Non-pigmented ciliary epithelial cell (primary cell): ENCODE measurements around the gene SNX24.
"Not testable (repeated sequence)": the region's sequence is repeated elsewhere in the genome, so short reads cannot be mapped to it uniquely, and the experiment has no call there.

ENCODE experiments used
- DNase-seq: peaks from one replicate; pipeline ENCODE4 v3.0.0-alpha.2; 2010; ENCODE audit warnings: low read depth

SNX24 gene

DNA sequence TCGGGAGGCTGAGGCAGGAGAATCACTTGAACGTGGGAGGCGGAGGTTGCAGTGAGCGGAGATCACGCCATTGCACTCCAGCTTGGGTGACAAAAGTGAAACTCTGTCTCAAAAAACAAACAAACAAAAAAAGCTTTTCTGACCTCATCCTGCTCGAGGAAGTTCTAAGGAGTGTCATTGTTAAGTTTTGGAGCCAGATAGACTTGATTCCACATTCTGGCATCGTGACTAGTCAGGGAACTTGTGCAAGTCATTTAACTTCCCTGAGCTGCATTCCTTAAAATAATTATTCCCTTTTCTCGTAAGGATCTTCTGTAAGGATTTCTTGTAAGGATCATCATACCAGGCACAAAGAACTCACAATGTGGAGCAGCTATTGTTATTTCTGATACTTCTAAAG lies 26.2 kb downstream of the SNX24 start:
- no peak for DNase-seq

DNA sequence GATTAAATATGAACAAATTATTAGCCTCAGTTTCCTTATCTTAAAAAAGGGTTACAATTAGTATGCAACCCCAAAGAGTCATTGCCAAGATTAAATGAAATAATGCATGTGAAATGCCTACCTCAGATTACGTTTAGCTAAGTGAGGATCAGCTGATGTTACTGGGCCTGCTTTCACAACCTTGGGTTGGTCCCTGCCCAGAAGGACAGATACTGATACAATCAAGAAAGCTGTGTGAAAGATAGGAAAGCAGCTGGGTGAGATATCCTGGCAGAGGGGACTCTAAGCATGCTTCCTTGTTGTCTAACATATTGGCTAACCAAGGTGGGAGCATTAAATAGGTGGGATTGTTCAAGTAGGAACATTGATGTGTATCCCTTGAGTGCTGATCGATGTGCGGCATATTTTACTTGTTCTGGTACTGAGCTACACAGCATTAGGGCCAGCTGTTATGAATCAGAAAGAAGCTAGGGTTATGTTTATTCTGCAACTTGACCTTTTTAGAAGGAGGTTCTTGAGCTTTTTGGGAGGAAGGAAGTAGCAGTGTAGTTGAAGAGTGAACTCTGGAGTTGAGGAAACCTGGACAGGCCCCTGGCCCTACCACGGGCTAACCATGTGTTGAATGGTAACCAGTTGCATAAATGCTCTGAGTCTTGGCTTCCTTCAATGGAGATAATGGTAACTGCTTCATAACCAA lies 28.9 kb downstream of the SNX24 start:
- DNase-seq = no peak

DNA sequence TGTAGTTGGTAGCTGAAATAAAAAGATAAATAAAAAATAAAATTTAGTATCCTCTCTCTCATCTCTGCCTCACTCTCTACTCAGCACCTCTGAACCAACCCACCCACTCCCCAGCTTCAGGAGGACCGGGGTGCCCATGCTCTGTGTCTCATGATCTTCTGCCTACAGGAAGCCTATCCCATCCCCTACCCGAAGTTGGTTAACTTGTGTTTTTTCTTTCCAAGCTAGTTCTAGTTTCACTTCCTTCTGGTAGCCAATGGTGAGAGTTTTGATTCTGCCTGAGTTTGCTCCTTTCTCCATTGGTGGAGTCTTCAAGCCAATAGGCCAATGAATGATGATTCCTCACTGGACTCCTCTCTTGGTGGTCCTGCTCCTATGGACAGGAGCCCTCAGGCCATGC lies 32.1 kb downstream of the SNX24 start:
- DNase-seq = no peak

DNA sequence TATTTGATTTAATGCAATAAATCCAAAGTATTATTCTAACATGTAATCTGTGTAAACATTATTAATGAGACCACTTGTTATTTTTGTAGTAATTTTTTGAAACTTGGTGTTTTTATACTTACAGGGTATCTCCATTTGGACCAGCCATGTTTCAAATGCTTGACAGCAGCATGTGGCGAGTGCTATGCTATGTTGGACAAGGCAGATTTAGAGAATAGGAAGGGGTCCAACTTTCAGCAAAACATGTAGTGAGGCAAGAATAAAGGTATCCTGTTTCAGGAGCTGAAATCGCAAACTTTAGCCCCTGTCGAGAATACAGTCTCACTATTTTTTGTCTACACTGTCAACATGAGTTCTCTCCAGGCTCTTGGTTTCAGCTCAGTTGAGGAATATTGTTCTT lies 33.7 kb downstream of the SNX24 start:
- DNase-seq = no peak

DNA sequence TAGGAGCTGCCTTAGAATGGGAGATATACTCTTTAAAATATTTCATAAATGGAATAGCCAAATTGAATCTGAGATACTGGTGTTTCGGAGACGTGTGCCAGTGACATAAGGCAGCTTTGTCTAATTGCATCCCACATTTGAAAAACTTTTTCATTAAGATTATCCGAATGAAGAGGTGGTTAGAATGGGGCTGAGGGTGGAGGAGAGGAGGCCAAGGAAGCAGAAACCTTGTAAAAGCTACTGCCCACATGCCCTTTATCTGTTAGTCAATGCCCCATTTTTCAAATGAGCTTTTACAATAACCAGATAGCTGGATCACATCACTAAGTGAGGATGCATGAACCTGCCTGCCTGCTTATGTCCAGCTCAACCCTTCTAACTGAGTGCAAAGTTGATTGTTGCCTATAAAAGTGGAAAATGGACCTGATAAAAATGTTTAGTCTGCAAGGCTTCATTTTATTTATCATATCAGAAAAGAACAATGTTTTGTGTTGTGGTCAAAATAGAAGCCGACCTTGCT lies 34.8 kb downstream of the SNX24 start:
- no peak for DNase-seq

DNA sequence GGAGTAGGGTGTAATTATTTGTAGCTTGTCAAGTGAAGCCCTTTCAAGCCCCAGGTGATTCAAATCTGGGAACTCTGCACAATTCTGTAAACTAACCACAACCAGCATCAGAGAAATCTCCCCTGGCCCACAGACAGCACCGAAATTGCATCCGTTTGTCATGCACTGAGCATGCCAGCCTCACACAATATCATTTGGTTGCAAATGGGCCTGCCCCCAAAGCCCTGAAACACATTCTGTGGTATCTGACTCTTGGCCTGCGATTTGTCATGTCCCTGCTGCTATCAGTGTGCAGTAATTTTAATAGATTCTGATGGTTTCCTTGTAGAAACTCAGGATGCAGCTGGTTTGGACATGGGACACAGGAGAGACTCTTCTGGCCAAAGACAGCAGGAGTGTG lies 35.3 kb downstream of the SNX24 start:
- no peak for DNase-seq

DNA sequence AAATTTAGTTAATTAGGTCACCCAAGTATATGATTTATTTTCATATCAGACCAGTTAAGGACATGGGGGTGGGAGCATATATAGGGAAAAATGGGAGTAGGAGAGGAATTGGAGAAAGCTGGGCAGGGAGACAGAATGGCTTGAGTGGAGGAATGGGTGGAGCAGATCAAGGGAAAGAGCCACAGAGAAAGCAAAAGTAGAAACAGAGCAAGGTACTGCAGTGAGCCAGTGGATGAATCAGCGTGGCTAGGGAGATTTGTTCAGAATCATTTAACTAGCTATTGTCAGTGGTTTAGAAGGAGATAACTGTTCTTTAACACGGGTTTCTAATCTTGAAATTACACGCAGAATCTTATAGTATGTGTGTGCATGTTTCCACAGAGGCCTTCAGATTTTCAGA lies 37.4 kb downstream of the SNX24 start:
- DNase-seq = no peak

DNA sequence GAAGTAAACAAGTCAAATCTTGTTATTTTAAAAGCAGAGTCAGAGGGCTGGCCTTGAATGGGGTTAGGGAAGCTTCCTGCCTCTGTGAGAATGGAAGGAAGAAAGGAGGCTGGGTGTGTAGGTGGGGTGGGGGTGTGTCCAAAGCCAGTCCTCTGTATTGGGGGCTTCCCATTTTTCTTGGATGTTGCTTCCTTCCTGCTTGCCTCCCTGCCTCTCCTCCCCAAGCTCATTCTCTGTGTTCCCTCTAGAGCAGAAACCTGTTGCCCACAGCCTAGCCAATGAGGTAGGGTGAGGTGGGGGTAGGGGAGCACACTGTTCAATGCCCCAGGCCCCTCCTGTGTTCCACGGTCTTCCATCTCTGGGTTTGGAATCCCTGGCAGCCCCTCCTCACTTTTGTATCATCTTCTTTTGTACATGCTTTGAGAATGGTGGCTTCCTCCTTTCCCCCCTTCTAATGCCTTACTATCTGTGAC lies 39.7 kb downstream of the SNX24 start:
- no peak for DNase-seq

DNA sequence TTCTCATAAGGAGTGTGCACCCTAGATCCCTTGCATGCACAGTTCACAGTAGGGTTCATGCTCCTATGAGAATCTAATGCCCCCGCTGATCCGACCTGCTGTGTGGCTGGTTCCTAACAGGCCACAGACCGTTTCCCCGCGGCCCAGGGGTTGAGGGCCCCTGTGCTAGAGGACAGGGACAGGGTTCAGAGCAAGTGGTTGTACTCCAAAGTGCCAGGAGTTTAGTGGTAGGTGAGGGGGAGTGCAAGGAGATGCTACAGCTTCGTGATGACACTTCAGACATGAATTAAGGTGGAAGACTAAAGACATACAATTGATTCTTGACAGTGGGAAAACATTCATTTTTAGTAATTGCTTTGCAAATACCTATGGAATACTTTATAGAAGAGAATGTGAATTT lies 40.5 kb downstream of the SNX24 start:
- no peak for DNase-seq

DNA sequence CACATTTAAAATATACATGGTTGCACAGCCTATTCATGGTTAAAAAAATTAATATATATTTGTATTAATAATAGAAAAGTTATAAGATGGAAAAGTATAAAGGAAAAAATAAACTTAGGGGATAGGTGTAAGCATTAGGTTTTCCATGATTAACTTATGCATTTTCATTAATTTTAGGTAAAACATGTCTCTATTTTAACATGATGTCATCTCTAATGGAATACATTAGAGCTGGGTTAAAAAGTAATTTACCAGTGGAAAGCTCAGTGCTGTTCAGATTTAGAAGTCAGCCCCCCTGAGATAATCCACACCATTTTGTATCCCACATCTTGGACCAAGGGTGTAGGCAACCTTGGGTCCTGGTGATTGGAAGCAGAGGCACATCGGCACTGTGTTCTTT lies 49.7 kb downstream of the SNX24 start:
- no peak for DNase-seq

DNA sequence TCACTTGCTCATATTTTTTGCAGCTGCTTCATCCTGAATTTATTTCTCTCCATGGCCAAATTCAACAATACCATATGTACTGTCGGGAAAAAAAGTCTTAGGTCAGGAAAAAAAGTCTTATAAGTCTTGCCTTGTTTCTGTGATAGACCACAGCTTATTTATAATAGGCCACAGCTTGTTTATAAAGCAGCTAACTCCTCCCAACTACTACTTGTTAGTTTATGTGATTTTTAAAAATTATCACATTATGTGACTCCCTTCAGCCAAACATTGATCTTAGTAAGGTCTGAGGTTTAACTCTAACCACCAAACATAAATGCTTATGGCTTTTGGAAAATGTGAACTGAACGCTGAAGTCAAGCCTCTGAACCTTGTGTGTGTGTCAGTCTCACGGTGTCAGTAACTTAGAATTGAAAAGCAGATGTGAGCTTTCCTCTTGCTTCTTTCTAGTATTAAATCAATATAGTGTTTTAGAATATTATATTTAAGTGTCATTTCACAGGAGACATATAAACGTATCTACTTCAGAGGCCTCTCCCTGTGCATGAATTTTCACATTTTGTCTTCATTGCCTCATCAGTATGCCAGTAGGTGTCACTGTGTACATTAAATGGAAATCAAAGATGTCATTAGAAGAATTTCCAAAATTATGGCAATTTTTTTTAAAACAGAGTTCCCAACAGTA lies 51.3 kb downstream of the SNX24 start:
- no peak for DNase-seq

DNA sequence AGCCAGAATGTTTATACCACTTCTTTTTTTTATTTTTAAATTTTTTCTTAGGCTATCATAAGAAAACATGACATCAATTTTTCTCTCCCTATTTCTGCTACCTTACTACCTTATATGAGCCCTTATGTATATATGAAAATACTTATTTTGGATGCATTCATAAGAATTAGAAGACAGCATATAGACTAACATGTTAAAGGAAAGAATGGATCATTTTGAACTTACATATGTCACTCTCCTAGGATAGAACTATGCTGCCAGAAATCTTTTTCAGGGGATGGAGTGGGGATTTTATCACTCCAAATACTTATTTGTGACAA lies 51.8 kb downstream of the SNX24 start:
- no peak for DNase-seq

DNA sequence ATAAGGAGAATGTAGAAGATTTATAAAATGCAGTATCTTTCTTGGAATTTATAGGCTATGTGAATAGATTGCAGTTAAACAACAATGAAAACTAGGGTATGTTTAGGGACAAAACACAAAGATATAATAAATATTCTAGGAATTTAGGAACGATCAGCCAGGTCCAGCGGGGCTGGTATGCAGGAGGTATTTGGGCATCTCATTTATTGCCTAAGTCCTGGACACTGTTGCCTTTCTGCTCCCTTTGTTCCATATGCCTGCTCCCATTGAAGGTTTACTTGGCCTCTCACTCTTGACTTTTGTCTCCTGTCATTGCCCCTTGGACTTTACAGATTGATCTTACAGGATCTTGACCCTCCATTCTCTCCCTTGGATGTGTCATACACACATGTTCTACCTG lies 55.9 kb downstream of the SNX24 start:
- DNase-seq = no peak

DNA sequence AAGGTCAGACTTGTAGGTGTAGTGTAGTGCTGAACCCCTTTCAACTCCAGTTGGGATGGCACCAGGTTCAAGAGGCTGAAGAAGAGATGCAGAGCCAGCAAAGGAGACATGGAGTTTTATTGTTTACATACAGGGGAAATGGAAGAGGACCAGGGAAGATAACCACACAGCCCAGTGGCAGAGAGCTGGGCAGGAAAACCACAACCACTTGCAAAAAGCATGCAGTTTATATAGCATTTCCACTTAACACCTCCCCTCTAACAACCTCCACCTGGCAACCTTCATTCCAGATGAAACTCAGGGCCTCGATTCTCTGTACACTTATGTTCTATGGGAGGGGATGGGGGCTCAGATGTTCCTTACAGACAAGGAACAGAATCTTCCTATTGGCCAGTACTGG lies 56.9 kb downstream of the SNX24 start:
- no peak for DNase-seq

DNA sequence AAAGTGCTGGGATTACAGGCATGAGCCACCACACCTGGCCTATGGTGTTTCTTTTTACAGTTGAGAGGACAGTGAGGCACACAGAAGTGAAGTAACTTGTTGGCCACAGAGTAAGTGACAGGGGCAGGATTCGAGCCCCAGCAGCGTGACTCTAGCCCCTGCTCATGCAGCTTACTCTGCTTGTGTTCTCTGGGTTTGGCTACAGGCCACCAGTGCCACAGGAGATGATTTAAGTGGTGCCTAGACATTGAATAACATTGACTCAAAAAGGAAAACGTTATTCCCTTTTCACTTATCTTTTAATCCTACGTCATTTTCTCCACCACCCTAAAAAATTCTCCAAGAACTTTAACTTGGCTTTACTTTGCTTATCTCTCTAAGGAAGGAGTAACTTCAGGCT lies 61.4 kb downstream of the SNX24 start:
- DNase-seq = no peak

DNA sequence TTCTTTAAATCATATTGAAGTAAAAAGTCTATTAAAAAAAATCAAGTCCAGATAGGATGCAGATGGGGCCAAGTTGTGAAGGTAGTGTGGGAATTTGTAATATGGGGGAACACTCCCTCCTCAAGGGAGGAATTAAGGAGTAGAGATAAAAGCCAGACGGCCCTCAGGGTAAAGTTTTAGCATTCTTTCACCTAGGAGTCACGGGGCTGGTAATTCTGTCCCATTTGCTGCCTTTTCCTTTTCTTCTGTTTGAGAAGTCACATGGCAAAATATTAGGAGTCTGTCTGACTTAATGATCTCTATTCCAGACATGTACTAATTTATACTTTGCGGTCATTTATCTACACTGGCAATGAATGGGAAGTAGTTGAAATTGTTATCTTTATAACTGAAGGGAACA lies 61.9 kb downstream of the SNX24 start:
- DNase-seq = no peak

DNA sequence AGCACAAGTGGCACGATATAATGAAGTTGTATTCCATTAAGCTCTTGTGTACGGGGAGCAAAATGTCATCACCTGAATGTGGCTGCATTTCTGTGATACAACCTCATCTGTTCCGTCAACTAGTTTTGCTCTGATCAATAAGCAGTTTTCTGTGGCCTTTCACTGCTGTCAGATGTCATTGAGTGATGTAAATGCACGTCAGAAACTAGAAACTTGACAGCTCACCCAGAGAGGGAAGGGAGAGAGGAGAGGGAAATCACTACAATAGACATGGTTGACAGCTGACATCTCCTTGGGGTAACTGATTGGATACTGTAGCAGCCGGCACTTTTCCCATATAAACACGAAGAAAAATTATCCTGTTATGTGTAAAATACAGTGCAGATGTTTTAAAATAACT lies 62.7 kb downstream of the SNX24 start:
- no peak for DNase-seq

DNA sequence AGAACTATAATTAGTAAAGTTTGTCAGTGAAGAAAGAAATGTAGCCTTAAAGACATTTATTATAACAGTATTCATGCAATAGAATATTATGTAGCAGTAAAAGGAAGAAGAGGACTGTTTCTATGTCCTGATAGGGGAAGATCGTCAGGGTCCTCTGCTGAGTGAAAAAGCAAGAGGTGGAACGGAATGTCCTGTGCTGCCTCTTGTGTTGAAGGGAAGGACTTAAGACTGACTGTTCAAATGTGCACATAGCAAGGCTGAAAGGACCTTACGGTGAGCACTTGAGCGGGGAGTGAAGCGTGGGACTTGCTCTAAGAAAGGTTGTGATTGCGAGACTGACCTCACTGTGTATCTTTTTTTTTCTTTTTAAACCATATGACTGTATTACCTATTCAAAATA lies 63.2 kb downstream of the SNX24 start:
- no peak for DNase-seq

DNA sequence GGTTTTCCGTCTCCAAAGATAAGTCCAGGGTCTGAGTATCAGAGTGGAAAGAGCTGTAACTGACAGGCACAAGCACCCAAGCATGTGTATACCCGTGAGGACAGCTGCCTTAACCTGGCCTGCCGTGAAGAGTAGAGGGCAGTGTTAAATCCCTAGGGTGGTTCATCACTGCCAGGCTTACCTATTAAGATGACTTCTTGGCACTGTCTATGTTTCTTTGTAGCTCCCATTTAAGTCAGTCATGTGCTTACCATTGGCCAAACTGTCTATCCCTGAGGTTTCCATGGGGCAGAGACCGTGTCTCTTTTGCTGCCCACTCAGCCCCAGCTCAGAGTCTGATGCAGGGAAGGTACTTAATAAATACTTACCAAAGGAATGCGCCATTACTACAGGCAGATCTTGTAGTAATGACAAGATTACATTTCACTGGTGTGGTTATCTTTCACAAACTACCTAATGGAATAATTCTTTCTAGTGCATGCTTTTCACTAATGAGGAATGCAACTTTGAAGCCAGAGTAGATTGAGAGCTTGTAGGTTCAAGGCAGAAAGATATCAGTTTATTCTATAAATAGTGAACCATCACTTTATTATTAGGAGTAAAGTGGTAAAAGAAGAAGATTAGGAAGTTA lies 64.2 kb downstream of the SNX24 start:
- no peak for DNase-seq

DNA sequence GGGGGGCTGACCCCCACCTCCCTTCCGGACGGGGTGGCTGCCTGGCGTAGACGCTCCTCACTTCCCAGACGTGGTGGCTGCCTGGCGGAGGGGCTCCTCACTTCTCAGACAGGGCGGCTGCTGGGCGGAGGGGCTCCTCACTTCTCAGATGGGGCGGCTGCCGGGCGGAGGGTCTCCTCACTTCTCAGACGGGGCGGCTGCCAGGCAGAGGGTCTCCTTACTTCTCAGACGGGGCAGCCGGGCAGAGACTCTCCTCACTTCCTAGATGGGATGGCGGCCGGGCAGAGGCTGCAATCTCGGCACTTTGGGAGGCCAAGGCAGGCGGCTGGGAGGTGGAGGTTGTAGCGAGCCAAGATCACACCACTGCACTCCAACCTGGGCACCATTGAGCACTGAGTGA lies 68.0 kb downstream of the SNX24 start:
- DNase-seq = not testable (repeated sequence)

DNA sequence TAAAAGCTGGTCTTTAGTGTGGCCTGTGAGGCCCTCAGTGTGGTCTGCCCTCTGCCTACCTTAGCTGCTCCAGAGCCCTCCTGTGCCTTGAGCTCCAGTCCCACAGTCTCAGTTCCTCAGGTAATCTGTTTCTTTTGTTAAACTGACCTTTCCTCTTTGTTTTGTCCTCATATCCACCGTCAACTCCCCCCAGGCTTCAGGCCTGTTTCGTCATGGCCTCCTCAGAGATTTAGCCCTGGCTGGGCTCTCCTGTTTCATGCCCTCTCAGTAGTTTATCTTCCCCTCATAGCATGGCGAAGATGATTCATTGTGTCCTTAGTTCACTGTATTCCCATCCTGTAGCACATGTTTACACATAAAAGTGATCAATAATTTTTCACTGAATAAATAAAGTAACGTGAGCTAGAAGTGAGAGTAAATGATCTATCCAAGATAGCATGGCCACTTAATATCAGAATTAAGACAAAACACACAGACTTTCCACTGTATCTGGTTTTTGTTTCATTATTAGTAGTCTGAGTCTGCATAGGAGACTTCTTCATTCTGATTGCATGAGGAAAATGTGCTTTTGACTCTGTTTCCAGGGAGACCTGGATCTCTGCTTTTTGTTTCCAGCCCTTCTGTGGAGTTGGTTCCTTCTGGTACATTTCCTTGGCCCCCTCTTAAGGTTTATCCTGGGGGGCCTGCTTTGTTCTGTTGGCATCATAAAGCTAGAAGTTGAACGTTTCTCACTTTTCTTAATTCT lies 70.5 kb downstream of the SNX24 start:
- no peak for DNase-seq

DNA sequence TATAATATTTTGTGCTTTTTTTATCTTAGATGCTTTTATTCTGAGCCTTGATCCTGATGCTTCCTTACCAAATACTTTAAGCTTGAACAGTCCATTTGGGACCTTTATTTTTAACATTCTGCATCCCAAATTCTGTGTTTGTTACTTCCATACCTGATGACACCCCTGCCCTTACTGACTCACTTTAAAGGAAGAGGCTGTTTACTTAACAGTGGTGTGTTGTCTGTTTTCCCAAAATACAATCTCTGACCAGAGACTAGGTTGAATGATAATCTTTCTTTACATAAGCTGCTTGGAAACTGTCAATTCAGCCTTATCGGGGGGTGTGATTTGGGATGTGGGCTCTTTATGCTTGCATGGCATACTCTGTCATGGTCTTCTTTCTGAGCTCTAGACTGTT lies 71.1 kb downstream of the SNX24 start:
- no peak for DNase-seq

DNA sequence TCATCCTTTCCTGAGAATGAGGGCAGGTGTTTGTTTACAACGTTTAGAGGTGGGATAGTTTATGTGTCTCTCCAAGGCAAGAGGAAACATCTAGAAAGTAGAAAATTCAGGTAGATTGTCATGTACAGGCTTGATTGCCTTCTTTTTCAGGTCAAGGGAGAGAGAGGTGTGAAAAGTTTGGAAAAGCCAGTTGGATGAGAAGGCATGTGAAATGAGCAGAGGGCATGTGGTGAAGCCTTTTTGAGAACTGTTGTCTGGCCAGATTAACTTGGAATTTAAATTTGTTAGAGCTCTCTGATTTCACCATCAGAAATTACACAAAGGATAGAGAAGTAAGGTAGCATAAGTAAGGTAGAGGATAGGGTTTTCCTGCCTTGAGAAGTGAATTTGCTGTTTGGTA lies 74.6 kb downstream of the SNX24 start:
- no peak for DNase-seq
